Heart right ventricle (tissue), 16 donors: ENCODE results near the gene PLEKHA8. TPM values are rescaled to one million over a fixed set of nuclear protein-coding genes. Genes with fewer than 3 reads are reported as not detected.
A peak's percentile ranks its signal among the peaks of the same experiment; 100 is the strongest.

ENCODE experiments used
- ATAC-seq, 8 donors: fragments of 200-7000 bp; cut with Tn5 transposase; one replicate each; pipeline ENCODE4 v1.9.1; 2020; ENCODE audit warnings: mild to moderate bottlenecking in 8 of 8, moderate library complexity in 8 of 8, moderate number of reproducible peaks in 1 of 8
- DNase-seq, 2 donors: peaks; one replicate each; pipeline ENCODE4 v3.0.0-alpha.2; 2020
- H3K27ac ChIP-seq, 10 donors: fragments of 200-600 bp; sonication (generic) in 2 of 10; one replicate each; pipeline versions ENCODE4 v1.5.0 to v1.8.0; 2020 to 2022; ENCODE audit warnings: mild to moderate bottlenecking in 3 of 10
- H3K27me3 ChIP-seq, 7 donors: fragments of 200-600 bp; one replicate each; pipeline ENCODE4 v1.8.0; 2021 to 2022; ENCODE audit warnings: mild to moderate bottlenecking in 2 of 7
- H3K36me3 ChIP-seq, 9 donors: fragments of 200-600 bp; sonication (generic) in 1 of 9; one replicate each; pipeline versions ENCODE4 v1.5.0 to v1.8.0; 2020 to 2022; ENCODE audit warnings: mild to moderate bottlenecking in 2 of 9
- H3K4me1 ChIP-seq, 9 donors: fragments of 200-600 bp; sonication (generic) in 1 of 9; one replicate each; pipeline versions ENCODE4 v1.5.0 to v1.8.0; 2020 to 2022; ENCODE audit warnings: mild to moderate bottlenecking in 4 of 9
- H3K4me3 ChIP-seq, 10 donors: fragments of 200-600 bp; sonication (generic) in 2 of 10; one replicate each; pipeline versions ENCODE4 v1.5.0 to v1.8.0; 2020 to 2022; ENCODE audit warnings: mild to moderate bottlenecking in 7 of 10, moderate library complexity in 2 of 10
- H3K9me3 ChIP-seq, 11 donors: fragments of 200-600 bp in 10 of 11; sonication (generic) in 2 of 11; one replicate each; pipeline versions ENCODE4 v1.5.0 to v1.8.0; 2013 to 2022; ENCODE audit warnings: mild to moderate bottlenecking in 2 of 11, control low read depth in 1 of 11, moderate library complexity in 1 of 11
- CTCF ChIP-seq, 9 donors: fragments of 200-600 bp; sonication (generic) in 2 of 9; IDR thresholded peaks; one replicate each; pipeline versions ENCODE4 v1.5.0 to v1.8.0; 2021 to 2022; ENCODE audit warnings: antibody characterized with exemption in 9 of 9, mild to moderate bottlenecking in 5 of 9, moderate library complexity in 1 of 9
- WGBS, 2 donors: extraction: QIAGEN DNeasy Blood & Tissue Kit; methylation state at CpG; one replicate each; pipeline ENCODE4 v1.1.7; 2013; ENCODE audit warnings: inconsistent platforms in 1 of 2; 5-methylcytosine and 5-hydroxymethylcytosine counted together
- intact Hi-C, 10 donors: fragments of 100-400 bp; cut with DNase I; formaldehyde crosslinking; loops; one replicate each; pipeline versions ENCODE4 v1.11.1 to v1.14.2; 2022
- polyA plus RNA-seq, 2 donors: library from polyadenylated mRNA; stranded (reverse); fragments of 200-250 nt; gene quantifications; one replicate each; pipeline ENCODE4 v1.2.3, GENCODE V29; 2013
- total RNA-seq, 10 donors: library from RNA; stranded (reverse); fragmentation: NEBNext Ultra II Directional in 3 of 10; extraction: Animal tissue kit (Norgen Biotek cat#: 25700) in 3 of 10; gene quantifications; one replicate each; pipeline versions ENCODE4 v1.2.1 to v1.2.4, GENCODE V29; 2021 to 2023
- donor health status: Arrhythmogenic right ventricular cardiomyopathy.
- donor health status: ischemic (EF 13 %, LVEDD 7.1; RV severe dilation, severe dysfunction).
- donor health status: healthy with polysubstance abuse.
- donor health status: DM: no; HTN: yes; CAD: no.
- donor health status: DM: no; HTN: no; CAD: no.
- donor health status: ischemic (EF 25% LVEDD 6.9; RV normal size, moderate dysfunction).
- donor health status: ischemic (EF 25% LVEDD 5.7; RV mildly dilated, moderate dysfunction).
- donor health status: healthy.
- donor health status: DM: yes; HTN: yes; CAD: no.
- donor health status: Ischemic cardiomyopathy.
- donor health status: ischemic (EF 35%, LVEDD 5.7; RV mildly dilated, moderate dysfunction).
- donor health status: nonischemic (EF 11% LVEDD 7.7; RV severe dilation, severe dysfunction).
- donor health status: DM: yes; HTN: yes; CAD: no.
- donor health status: PGD.
- donor health status: ischemic (EF 29% LVEDD 5.4; RV normal size, mild dysfunction).
- donor health status: nonischemic (EF 23%, LVEDD 6.1; RV moderate dilation, normal function).

The PLEKHA8 gene
- total and polyA plus RNA-seq, 12 donors: 1.8 to 6.0 (median 4.0) TPM

- intact Hi-C loops: loop anchor here (2.0 to 10.0 kb wide), 9 partner anchors 100 to 400 kb away; partner anchors contain the start of gene ZNRF2 (in 1 of the 10)
- peak; percentile 33 to 76 (median 70) for TF ChIP-seq CTCF (IDR thresholded peaks at IDR 0.05)
- DNase-seq (no peak), ATAC-seq (peak; percentile 11 to 73 (median 64))
- Histone ChIP-seq H3K27ac (peak overlapping the region in 3 of 10 donors; percentile 33 to 76 (median 57)), H3K4me1 (peaks cover 0 to 82% (median 30%) of the 10 kb centered on the region in 9 donors), H3K4me3 (no peak overlapping the region), H3K36me3 (peaks cover 0 to 16% (median 0%) of the 10 kb centered on the region in 9 donors), H3K27me3 (no peaks in the 10 kb centered on the region), H3K9me3 (no peaks in the 10 kb centered on the region)
- WGBS, 2 donors: 72 to 78% methylated on average over 6 of the region's 6 CpGs
Observed at GRCh38 chr7:30164567-30164966, 136.4 kb downstream of the PLEKHA8 start.

GRCh38 chr7:30165590-30165989 lies 137.4 kb downstream of the PLEKHA8 start:
- Histone ChIP-seq H3K9me3 (no peaks in the 10 kb centered on the region), H3K4me1 (peaks cover 0 to 82% (median 30%) of the 10 kb centered on the region in 9 donors), H3K27me3 (no peaks in the 10 kb centered on the region), H3K27ac (peak overlapping the region in 1 of 10 donors; percentile 15), H3K4me3 (no peak overlapping the region), H3K36me3 (peaks cover 0 to 11% (median 0%) of the 10 kb centered on the region in 9 donors)
- DNase-seq: no peak
- ATAC-seq: no peak
- TF ChIP-seq CTCF (IDR thresholded peaks at IDR 0.05): no peak
- 88 to 92% methylated on average over 3 of the region's 3 CpGs for WGBS, 2 donors
- intact Hi-C loops: loop anchor here (2.0 to 10.0 kb wide), 9 partner anchors 99 to 399 kb away; partner anchors contain the start of gene ZNRF2 (in 1 of the 10)

GRCh38 chr7:30166155-30166840 lies 138.1 kb downstream of the PLEKHA8 start:
- Histone ChIP-seq H3K27ac (peak overlapping the region in 1 of 10 donors; percentile 15), H3K9me3 (no peaks in the 10 kb centered on the region), H3K4me3 (no peak overlapping the region), H3K27me3 (no peaks in the 10 kb centered on the region), H3K4me1 (peaks cover 0 to 87% (median 30%) of the 10 kb centered on the region in 9 donors), H3K36me3 (peaks cover 0 to 4% (median 0%) of the 10 kb centered on the region in 9 donors)
- intact Hi-C loops: loop anchor here in 9 of 10 donors (5.0 to 10.0 kb wide), 7 partner anchors 99 to 399 kb away; partner anchors contain the start of gene ZNRF2 (in 1 of the 9)
- TF ChIP-seq CTCF (IDR thresholded peaks at IDR 0.05): no peak
- 94 to 96% methylated on average over 12 of the region's 12 CpGs for WGBS, 2 donors
- no peak for DNase-seq
- ATAC-seq: no peak

- H3K4me1 ChIP-seq: peaks cover 0 to 89% (median 30%) of the 10 kb centered on the region in 9 donors
- no peak for ATAC-seq
Observed at GRCh38 chr7:30166841-30167235, 138.6 kb downstream of the PLEKHA8 start.

More at GRCh38 chr7:30166841-30167235, 138.6 kb downstream of the PLEKHA8 start:
- TF ChIP-seq CTCF (IDR thresholded peaks at IDR 0.05): no peak
- Histone ChIP-seq H3K4me3 (no peak overlapping the region), H3K9me3 (no peaks in the 10 kb centered on the region), H3K36me3 (no peaks in the 10 kb centered on the region), H3K27ac (no peak overlapping the region), H3K27me3 (no peaks in the 10 kb centered on the region)
- DNase-seq: no peak
- intact Hi-C loops: loop anchor here in 9 of 10 donors (5.0 to 10.0 kb wide), 7 partner anchors 98 to 398 kb away; partner anchors contain the start of gene ZNRF2 (in 1 of the 9)
- WGBS, 2 donors: 71 to 85% methylated on average over 5 of the region's 5 CpGs
